ENCODE measurements around the gene KCTD18.
A peak's percentile ranks its signal among the peaks of the same experiment; 100 is the strongest.

KCTD18 gene

DNA sequence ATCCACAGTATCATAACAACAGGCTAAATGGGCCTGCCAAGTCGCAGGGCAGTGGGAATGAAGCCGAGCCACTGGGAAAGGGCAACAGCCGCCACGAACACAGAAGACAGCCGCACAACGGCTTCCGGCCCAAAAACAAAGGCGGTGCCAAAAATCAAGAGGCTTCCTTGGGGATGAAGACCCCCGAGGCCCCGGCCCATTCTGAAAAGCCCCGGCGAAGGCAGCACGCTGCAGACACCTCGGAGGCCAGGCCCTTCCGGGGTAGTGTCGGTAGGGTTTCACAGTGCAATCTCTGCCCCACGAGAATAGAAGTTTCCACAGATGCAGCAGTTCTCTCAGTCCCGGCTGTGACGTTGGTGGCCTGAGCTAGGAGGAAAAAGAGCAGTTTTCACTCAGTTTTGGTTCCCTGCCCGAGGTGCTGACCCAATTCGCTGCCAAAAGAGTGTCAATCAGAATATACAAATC, 32.2 kb downstream of the KCTD18 start:
- no peak for DNase-seq (ENCODE audit: extremely low read depth, low read depth)
- TF ChIP-seq, protein P1, sequence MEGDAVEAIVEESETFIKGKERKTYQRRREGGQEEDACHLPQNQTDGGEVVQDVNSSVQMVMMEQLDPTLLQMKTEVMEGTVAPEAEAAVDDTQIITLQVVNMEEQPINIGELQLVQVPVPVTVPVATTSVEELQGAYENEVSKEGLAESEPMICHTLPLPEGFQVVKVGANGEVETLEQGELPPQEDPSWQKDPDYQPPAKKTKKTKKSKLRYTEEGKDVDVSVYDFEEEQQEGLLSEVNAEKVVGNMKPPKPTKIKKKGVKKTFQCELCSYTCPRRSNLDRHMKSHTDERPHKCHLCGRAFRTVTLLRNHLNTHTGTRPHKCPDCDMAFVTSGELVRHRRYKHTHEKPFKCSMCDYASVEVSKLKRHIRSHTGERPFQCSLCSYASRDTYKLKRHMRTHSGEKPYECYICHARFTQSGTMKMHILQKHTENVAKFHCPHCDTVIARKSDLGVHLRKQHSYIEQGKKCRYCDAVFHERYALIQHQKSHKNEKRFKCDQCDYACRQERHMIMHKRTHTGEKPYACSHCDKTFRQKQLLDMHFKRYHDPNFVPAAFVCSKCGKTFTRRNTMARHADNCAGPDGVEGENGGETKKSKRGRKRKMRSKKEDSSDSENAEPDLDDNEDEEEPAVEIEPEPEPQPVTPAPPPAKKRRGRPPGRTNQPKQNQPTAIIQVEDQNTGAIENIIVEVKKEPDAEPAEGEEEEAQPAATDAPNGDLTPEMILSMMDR (IDR thresholded peaks at IDR 0.05; ENCODE audit: low read depth, low read length, missing control alignments): no peak
- H3K4me3 ChIP-seq (replicated peaks; ENCODE audit: low read depth, low read length): no peak overlapping the region

DNA sequence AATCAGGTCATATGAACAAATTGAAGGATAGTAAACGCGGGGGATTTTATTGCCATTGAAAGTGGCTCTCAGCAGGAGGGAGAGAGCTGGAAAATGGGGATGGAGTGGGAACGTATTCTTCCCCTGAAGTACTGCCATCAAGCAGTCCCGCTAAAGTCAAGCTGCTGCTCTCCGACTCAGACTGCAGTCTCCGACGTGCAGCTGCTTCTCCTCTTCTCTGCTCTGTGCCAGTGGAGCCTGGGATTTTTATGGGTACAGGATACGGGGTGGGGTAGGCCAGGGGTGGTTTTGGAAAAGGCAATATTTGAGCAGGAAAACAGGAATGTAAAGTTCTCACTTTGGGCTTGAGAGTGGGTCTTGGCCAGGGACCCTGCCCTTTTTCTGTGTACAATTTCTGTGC, 33.0 kb downstream of the KCTD18 start:
- DNase-seq (ENCODE audit: extremely low read depth, low read depth): no peak
- no peak overlapping the region for H3K4me3 ChIP-seq (replicated peaks; ENCODE audit: low read depth, low read length)
- TF ChIP-seq, protein P1 (IDR thresholded peaks at IDR 0.05; ENCODE audit: low read depth, low read length, missing control alignments): no peak

DNA sequence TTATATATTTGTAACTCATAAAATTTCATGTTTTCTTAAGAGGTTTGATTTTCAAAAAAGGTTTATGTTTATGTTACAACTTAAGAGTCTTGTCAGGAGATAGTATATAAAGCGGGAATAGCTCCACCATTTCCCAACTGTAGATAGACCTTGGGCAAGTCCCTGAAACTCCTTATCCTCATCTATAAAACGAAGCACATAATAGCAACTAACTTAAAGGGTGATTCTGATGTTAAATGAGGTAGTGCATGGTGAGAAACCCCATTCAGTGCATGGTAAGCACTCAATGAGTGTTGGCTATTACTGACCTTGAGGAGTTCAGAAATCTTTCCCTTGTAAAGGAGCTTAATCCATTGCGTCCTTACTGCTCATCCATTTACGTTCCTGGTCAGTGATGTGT, 34.1 kb downstream of the KCTD18 start:
- no peak overlapping the region for H3K4me3 ChIP-seq (replicated peaks; ENCODE audit: low read depth, low read length)
- DNase-seq (ENCODE audit: extremely low read depth, low read depth): no peak
- TF ChIP-seq, protein P1 (IDR thresholded peaks at IDR 0.05; ENCODE audit: low read depth, low read length, missing control alignments): no peak

GRCh38 chr2:200472853-200473464, 36.9 kb downstream of the KCTD18 start:
- H3K4me3 ChIP-seq (replicated peaks; ENCODE audit: low read depth, low read length): no peak overlapping the region
- TF ChIP-seq, protein P1 (IDR thresholded peaks at IDR 0.05; ENCODE audit: low read depth, low read length, missing control alignments): no peak
- DNase-seq (ENCODE audit: extremely low read depth, low read depth): no peak

DNA sequence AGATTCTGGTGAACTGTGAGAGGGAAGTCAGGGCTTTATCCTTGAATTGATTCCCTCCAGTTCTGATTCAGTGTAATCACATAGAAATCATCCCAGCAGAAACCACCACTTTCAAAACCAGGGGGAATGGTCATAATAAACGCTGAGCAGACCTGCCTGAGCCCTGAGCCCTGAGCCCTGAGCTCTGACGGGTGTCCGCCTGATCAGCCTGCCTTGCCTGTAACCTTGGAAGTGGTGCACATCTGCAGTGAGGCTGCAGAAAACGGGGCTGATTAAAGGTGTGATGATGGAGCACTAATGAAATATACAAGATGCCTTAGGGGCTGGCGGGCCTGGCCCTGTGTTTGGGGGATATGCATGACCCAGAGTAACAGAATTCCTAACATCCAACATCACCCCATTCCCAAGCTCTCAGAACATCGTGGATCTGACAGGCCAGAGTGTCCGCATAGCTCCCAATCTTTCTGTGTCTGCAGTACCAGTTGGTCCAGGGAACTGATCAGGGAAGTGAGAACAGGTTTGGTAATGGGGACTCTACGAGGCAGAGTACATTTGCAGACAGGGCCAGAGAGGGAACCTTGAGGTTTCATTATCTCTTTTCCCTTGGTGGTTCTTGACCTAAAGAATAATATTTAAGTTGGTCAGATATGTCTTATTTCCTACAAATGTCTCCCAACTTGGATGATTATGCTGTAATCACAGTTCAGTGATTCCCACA, 37.8 kb downstream of the KCTD18 start:
- H3K4me3 ChIP-seq (replicated peaks; ENCODE audit: low read depth, low read length): no peak overlapping the region
- TF ChIP-seq, protein P1 (IDR thresholded peaks at IDR 0.05; ENCODE audit: low read depth, low read length, missing control alignments): no peak
- no peak for DNase-seq (ENCODE audit: extremely low read depth, low read depth)

GRCh38 chr2:200471324-200471848, 38.5 kb downstream of the KCTD18 start:
- no peak for DNase-seq (ENCODE audit: extremely low read depth, low read depth)

More at GRCh38 chr2:200471324-200471848, 38.5 kb downstream of the KCTD18 start:
- no peak overlapping the region for H3K4me3 ChIP-seq (replicated peaks; ENCODE audit: low read depth, low read length)
- TF ChIP-seq, protein P1 (IDR thresholded peaks at IDR 0.05; ENCODE audit: low read depth, low read length, missing control alignments): peak; percentile 47

All from HFF-Myc (cell line).